HG03139 (cell line): Measurements from ENCODE around the gene SMKR1.
"Not testable (repeated sequence)": the region's sequence is repeated elsewhere in the genome, so short reads cannot be mapped to it uniquely, and the experiment has no call there.

ENCODE experiments used
- ATAC-seq: cut with Tn5 transposase; IDR thresholded peaks from one replicate; pipeline ENCODE4 v1.9.1; 2021; ENCODE audit not compliant: unreplicated experiment

SMKR1 gene

DNA sequence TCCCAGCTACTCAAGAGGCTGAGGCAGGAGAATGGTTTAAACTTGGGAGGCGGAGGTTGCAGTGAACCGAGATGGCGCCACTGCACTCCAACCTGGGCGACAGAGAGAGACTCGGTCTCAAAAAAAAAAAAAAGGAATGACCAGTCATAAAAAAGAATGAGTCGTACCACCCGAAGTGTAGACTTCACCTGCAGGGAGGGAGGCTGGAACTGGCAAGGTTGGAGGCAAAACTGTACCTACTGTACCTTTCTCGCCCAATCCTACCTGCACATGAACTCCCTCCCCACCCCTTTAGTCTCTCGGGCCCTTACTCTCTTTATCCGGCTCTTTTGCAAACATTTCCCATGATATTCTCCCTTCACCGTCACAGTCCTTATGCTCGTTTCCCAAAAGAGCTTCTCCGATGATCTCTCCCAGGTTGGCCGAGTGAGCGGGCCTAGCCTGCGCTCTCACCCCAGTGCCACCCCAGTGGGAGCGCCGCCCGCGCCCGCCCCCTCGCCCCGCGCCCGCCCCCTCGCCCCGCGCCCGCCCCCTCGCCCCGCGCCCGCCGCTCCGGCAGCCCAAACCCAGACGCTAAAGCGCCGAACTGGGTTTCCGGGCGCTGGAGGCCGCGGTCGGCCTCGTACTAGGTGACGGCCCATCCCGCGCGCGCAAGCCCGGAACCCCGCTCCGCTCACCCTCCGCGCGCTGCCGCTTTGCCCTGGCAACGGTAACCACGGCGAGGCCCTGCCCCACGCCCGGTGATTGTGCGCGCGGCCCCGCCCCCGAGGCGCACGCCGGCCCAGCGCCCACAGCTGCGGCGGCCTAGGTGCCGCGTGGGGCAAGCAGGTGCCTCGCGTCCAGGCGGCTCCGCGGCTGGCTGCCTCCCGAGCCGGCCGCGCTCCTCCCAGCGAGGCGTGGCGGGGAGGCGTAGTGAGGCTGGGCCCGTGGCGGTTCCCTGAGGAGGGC lies at the start of gene SMKR1:
SMKR1 (plus strand) TSS at position 772 of the 948 bp plus-strand sequence. CDS start 294 bp downstream, outside the sequence.
- peak; percentile 92 for ATAC-seq

DNA sequence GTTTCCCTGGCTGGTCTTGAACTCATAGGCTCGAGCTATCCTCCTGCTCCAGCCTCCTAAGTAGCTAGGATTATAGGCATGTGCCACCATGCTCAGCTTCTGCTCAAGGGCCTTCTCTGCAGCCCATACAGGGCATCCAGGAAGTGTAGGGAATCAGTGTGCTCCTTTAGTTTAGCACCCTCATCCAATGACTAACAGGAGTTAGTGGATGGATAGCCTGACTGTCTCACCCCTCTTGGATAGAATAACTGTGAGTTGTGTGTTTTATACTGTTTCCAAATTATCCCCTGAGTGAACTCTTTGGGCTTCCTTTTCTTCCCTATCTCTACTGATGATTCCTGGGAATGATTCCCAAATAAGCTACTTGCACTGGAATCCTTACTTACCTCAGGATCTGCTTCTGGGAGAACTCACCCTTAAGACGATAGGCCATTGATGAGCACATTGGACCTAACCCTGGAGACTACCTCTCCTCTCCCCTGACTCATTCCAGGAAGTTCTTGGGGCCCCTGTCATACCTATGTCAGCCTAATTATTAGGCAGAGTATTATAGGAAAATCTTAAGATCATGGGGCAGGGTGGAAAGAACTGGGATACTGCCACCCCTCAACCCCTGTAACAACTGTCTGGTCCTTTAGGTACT lies 49.6 kb upstream of the SMKR1 start:
- no peak for ATAC-seq

DNA sequence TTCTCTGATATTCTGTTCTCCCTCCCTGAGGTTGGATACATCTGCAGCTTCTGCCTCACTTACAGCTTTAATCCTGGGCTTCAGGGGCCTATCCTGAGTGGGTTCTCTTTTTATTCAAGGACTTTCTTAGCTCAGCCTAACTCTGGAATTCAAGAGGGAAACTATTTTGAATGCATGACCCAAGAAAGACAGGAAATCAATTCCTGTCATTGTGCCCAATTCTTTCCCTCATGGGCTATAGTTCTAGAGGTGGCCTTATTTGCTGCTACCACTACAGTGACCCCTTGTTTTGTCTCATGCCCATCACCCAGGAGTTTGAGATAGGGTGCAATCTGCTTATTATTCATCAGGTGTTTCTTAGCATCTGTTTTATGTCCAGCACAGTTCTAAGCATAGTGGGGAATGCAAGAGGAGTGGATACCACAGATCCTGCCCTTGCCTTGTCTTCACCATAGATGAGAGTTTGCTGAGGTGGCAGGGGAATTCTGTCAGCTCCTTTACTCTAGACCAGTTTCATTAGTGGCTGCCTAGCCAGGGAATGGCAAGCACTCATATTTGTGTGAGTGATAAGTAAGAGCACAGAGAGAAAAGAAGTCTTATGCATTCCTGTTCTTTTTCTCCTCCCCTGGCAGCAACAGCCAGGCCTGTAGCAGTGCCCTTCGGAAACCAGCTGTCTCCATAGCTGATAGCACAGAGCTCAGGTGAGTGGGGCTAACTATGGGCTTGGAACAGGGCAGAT lies 48.7 kb upstream of the SMKR1 start:
- ATAC-seq = no peak

DNA sequence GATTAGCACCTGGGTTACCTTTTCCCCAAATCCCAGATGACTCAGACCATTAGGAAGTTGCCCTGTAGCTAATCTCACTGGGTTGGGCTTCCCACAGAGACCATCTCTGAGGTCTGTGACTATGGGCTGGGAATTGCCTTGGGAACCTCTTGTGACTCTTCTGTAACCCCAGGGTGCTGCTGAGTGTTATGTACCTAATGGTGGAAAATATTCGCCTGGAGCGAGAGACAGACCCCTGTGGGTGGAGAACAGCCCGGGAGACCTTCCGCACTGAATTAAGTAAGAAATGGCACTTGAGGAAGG lies 48.1 kb upstream of the SMKR1 start:
- ATAC-seq = no peak

DNA sequence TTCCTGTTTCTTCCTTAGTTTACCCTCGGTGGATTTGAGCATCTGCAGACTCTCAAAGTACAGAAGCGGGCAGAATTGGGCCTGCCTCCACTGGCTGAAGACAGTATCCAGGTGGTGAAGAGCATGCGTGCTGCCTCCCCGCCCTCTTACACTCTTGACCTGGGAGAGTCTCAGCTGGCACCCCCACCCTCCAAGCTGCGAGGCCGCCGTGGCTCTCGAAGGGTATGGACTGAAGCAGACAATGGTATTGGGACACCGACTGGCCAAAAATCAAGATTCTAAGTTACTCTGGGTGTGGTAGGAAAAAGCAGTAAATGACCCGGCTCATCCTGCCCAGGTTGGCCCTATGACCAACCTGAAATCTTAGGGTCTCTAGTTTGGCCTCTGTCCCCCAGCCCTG lies 45.9 kb upstream of the SMKR1 start:
- ATAC-seq = no peak

DNA sequence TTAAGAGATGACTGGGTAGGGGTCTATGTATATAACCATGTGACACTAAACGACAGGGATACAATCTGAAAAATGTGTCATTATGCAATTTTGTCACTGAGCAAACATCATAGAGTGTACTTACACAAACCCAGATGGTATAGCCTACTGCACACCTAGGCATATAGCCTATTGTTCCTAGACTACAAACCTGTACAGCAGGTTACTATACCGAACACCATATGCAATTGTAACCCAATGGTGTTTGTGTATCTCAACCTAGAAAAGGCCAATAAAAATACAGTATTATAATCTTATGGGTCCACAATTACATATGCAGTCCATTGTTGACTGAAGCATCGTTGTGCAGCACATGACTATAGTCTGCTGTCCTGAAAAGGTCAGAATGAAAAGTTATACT lies 45.2 kb upstream of the SMKR1 start:
- ATAC-seq = no peak

DNA sequence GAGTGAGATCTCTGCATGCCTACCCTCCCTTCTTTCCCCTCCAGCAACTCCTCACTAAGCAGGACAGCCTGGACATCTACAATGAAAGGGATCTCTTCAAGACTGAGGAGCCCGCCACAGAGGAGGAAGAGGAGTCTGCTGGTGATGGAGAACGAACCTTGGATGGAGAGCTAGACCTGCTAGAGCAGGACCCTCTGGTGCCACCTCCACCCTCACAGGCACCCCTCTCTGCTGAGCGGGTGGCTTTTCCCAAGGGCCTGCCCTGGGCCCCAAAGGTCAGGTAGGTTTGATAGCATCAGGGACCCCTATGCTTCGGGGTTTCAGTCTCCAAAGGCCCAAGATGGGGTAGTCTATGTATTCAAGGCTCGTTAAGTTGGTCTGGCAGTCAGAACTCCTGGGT lies 44.2 kb upstream of the SMKR1 start:
- ATAC-seq = no peak

DNA sequence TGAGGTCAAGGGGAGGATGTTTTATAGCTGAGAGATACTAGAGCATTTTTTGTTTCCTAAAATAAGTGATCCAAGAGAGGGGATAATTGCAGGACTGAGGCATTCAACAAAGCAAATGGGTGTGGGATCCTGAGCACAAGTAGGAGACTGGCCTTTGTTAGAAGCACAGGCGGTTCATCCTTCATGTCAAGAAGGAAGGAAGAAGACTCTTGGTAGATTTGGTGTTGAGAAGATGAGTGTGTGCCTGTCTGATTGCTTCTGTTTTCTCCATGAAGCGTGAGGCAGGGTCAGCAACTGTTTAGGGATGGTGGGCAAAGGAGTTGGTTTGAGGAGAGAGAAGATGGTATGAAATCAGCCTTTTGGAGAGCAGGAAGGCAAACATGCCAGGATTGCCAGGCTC lies 40.5 kb upstream of the SMKR1 start:
- no peak for ATAC-seq

DNA sequence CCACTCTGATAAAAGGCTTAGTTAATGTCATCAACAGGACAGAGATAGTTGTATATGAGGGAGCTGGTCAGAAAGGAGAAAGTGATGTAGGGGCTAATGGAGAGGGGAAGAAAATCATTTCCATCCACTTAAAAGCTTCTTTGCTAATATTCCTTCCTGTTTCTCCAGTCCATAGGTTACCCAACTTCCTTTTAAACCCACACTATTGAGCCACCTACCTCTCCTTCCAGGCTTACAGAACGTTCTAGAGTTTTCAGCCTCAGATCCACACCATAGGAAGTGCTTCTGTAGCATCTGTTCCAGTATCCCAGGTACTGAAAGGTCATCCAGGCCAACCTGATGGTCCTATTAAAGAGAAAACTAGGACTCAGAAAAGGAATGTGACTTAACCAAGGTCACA lies 39.9 kb upstream of the SMKR1 start:
- no peak for ATAC-seq

DNA sequence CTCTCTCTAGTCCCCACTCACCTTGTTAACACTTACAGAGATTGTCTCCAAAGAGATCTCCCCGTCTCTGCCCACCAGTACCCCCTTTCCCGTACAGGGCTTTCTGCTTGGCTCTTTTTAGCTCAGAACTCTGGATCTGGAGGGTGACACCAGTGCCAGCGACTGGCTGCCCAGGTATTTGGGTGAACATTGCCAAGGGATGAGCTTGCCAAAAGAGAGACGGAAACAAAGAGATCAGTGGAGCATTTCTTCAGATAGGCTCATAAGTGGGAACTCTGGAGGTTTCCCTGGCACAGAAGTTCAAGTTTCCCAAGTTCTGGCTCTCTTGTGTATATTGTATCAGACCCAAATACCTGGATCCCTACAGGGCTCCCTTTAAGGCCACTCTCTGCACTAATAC lies 38.1 kb upstream of the SMKR1 start:
- no peak for ATAC-seq

DNA sequence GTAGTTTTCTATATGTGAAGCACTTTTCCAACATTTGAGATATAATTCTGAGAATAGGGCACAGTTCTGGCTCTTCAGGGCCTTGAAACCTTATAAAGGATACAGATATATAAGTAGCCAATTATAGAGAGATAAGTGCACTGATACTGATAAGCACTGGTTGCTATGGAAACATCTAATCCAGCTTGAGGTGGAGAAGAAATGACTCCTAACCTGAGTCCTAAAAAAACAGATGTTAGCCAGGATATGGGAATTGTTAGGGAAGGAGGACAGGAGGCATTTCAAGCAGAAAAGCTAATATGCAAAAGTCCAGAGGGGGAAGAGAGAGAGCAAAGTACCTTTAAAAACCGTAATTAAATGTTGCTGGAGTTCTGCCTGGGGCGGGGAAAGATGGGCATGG lies 37.3 kb upstream of the SMKR1 start:
- no peak for ATAC-seq

DNA sequence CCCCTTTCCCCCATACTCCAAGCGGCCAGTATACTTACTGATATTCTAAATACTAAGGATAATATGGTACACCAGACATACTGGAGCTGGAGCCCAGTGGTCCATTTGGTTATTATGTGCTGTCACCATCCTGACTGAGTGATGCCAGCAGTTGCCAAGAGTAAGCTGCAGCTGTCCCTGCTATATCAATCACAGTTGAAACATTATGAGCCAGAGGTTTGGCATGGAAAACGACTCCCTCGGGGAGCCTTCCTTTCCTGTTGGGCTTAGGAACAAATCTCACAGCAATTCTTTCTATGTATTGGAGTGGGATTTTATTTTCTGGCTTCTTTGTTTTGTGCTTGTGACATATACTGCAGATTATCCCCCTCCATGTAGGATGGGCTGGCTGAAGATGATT lies 35.5 kb upstream of the SMKR1 start:
- no peak for ATAC-seq

DNA sequence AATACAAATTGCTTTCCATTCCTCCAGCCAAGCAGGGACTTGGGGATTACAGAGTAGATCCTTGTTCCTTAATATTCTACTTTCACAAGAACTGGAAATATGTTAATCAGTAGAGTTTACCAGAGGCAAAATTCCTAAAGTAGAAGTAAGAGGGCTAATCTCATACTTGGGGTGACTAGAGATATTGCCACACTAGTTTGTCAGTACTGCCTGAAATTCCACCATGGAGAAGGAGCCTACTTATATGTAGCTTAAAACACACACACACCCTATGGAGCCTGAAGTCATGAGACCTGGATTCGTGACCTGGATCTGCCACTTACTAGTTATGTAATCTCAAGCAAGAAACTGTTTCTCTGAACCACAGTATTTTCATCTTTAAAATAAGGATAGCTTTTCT lies 34.2 kb upstream of the SMKR1 start:
- ATAC-seq = no peak

DNA sequence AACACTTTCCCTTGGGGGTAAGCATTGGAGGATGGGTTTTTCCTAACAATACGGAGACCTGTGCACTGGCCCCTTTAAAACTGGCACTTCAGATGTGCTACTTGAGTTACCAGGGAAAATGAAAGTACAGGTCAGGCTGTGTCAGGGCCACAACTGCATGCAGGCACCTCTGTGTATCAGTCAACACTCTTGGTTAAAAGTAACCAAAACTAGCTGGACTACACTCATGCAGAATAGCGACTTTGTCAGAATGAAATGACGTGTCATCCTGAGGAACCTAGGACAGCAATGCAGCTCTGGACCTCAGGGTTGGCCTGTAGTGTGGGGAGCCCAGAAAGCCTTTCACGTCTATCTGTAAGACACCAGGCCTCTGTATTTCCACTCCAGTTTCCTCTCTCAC lies 33.8 kb upstream of the SMKR1 start:
- ATAC-seq = no peak

DNA sequence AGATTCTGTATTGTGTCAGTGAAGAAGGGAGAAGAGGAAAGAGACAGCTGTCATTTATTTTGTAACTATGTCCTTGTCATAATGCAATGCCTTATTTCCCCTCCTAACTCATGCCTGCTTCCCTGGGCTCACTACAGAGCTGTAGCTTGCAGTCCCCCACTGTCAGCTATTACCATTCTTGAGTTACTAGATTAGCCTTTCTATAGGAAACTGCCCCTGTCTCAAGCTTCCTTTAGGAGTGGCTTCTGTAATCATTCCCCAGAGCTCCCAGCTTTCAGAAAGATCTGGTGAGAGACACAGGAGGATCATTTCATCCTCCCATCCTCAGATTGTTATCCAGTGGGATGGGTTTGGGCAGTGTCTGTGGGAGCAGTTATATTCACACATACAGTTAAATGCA lies 32.4 kb upstream of the SMKR1 start:
- no peak for ATAC-seq

DNA sequence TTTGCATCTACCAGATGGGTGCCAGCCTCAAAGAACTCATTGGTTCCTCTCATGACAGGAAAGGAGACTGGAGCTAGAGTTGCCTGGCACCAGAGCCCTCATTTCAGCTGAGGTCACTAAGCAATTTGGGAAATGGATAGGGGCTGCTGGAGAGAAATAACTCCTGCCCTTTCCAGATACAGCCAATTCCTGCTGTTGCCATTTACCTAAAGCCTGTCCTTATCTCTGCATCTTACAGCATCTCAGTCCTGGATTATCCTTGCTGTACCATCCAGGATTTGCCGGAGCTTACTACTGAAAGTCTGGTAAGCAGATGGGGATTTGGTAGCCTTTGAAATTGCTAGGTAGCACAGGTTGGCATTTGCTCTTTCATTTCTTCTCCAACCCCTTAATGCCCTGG lies 31.9 kb upstream of the SMKR1 start:
- ATAC-seq = no peak

DNA sequence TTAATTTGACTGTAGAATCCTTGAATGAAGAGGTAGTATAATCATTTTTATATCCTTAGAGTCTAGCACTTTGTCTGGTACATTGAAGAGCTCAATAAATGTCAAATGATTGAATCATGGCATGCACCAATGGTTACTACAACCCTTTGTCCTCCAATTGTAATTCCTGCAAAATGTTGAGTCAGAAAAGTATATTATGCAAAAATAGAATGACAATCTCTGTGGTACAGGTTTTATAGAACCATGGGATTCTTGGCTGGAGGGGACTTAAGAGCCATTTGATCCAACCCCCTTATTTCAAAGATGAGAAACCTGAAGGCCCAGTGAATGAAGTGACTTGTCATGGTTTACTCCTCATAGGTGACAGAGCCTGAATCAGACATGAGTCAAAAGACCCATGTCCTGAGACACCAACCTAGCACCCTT lies 30.9 kb upstream of the SMKR1 start:
- ATAC-seq = no peak

DNA sequence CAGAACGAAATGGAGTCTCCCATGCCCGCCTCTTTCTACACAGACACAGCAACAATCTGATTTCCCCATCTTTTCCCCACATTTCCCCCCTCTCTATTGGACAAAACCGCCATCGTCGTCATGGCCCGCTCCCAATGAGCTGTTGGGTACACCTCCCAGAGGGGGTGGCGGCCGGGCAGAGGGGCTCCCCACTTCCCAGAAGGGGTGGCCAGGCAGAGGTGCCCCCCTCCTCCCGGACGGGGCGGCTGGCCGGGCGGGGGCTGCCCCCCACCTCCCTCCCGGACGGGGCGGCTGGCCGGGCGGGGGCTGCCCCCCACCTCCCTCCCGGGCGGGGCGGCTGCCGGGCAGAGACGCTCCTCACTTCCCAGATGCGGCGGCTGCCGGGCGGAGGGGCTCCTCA lies 26.4 kb upstream of the SMKR1 start:
- not testable (repeated sequence) for ATAC-seq

DNA sequence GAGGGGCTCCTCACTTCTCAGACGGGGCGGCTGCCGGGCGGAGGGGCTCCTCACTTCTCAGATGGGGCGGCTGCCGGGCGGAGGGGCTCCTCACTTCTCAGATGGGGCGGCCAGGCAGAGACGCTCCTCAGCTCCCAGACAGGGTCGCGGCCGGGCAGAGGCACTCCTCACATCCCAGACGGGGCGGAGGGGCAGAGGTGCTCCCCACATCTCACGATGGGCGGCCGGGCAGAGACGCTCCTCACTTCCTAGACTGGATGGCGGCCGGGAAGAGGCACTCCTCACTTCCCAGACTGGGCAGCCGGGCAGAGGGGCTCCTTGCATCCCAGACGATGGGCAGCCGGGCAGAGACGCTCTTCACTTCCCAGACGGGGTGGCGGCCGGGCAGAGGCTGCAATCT lies 25.9 kb upstream of the SMKR1 start:
- ATAC-seq = not testable (repeated sequence)

DNA sequence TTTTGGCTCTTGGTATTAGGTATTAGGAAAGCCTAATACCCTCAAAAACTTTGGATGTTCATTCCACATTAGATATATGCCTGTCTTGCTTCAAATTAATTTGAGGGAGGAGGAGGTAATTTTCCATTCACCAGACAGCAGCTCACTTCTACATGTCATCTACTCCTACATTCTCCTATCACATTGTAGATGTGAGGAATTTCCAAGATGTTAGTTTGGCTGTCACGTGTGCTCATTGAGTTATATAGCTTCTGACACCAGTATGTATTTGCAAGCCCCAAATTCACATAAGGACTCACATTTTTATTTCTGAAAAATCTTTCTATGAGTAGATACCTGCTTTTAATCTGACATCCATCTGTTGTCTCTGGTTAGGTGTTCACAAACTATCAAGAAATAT lies 22.5 kb upstream of the SMKR1 start:
- ATAC-seq = no peak

DNA sequence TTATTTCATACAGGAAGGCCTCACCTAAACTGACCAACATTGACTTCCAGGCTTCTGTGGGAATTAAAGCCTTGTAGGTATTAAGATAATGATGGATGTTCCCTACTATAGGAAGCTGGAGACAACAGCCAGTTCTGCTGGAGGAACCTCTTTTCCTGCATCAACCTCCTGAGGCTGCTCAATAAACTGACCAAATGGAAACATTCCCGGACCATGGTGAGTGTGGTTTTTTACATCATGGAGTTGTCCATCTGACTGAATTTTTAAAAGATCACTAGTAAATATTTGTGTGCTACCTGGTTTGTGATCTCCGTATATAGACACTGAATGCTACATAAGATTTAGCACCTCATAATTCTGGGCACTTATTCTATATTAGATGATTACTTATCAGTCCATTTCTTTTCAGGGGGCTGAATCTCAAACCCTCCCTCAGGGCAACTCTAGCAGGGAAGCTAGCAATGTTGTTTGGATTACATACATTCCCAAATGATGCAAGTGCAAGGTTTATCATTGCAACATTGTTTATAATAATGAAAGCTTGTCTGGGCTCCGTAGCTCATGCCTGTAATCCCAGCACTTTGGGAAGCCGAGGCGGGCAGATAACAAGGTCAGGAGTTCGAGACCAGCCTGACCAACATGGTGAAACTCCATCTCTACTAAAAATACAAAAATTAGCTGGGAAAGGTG lies 21.5 kb upstream of the SMKR1 start:
- no peak for ATAC-seq
